GM18867 (cell line): Measurements from ENCODE around the gene MYOM3.

Experiments
- ATAC-seq: cut with Tn5 transposase; IDR thresholded peaks from one replicate; pipeline ENCODE4 v1.9.1; 2021; ENCODE audit warnings: mild to moderate bottlenecking, moderate library complexity; ENCODE audit not compliant: unreplicated experiment

The MYOM3 gene

DNA sequence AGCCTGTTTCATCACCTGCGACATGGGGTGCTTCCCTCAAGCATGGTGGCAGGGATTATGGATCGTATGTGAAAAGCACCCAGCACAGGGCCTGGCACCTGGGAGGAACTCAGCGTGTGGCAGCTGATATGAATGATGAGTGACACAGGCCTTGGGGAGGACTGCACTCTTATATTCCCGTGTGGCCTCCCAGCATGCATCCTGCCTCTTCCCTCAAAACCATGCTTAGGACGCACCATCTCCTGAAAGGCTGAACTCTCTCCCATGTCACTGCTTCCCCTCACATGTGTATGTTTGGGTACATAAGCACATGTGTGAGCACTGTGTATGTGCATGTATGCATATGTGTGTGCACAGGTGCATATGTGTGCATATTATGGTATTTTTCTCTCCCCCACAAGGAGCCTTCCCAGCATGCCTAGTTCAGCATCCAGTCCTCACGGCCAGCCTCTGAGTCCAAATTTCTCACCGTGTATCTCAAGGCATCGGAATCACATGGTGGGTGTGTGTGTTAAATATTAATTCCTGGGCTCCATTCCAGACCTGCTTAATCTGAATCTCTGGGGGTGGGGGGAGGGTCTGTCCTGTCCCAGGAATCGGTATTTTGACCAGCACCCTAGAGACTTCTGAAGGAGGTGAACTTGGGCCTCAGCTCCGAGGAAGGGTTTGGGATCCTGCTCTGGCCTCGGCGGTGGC, 12.8 kb downstream of the MYOM3 start:
- ATAC-seq: no peak

DNA sequence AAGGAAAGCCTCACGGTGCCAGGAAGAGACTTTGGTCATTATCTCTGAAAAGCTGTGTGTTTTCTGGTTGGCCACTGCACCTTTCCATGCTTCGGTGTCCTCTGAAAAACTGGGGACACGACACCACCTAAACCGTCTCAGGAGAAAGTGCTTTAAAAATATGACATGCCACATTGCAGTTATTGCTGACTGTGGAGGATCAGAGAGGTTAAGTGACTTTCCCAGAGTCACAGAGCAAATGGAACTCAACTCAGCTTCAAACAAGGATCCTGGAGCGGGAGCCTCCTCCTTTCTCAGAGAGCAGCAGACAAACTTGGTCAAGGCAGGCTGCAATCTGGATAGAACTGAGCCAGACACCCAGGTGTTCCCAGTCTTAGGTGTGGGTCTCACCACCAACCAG, 13.8 kb downstream of the MYOM3 start:
- no peak for ATAC-seq

DNA sequence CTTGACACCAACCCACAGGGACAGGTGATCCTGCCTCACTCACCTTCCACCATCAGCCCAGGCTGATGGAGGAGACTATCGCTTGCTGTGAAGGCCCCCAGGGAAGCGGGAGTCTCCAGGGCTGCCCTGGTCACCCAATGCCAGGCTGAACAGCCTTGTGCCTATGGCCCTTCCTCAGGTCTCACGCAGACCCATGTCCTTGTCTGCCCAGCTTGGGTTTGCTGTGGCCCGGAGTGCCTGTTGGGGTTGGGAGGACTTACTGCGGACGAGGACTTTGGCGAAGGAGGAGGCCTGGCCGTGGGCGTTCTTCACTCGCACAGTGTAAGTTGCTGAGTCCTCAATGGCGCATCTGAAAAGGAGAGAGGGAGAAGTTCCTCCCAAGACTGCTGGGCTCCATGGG, 14.3 kb downstream of the MYOM3 start:
- ATAC-seq: no peak

DNA sequence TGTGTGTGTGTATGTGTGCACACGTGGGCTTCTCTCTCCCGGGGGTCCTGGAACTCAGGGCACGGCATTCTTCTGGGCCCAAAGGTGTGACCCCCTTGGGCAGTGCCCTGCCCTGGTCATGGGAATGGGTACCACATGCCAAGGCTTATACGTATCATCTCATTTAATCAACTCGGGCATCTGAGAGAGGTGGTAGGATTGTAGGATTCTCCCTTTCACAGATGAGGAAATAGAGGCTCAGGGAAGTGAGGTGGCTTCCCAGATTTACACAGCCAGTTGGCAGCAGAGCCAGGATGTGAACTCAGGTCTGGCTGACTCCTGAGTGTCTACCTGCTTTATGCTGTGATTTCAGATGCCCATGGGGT, 15.2 kb downstream of the MYOM3 start:
- no peak for ATAC-seq

DNA sequence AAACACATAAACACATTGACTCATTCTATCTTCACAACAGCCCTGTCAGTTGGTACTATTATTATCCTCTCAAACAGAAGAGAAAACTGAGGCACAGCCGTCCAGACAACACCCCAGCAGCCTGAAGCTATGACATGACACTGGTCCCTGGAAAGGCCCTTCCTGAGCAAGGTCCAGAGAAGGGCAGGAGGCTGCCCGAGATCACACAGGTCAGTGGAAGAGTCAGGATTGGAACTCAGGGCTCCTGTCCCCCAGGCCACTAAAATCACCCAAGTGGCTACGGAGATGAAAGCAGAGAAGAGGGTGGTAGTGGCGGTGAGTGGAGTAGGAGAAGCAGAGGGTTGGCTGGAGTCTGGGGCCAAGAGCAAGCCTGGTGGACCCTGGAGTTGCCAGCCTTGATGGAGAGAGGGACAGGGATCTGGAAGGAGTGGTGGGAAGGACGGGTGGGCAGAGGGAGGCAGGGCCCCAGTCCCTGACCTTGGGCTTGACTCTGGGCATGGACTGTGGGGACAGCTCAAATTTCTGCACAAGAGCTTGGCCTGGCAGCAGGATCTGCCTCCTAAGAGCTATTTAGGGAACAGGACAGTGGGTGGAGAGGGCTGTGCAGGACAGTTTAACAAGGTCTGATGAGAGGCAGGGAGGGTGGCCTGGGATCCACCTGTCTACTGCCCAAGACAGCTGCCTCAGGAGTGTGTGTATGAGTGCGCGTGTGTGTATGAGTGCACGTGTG, 15.8 kb downstream of the MYOM3 start:
- ATAC-seq: no peak

DNA sequence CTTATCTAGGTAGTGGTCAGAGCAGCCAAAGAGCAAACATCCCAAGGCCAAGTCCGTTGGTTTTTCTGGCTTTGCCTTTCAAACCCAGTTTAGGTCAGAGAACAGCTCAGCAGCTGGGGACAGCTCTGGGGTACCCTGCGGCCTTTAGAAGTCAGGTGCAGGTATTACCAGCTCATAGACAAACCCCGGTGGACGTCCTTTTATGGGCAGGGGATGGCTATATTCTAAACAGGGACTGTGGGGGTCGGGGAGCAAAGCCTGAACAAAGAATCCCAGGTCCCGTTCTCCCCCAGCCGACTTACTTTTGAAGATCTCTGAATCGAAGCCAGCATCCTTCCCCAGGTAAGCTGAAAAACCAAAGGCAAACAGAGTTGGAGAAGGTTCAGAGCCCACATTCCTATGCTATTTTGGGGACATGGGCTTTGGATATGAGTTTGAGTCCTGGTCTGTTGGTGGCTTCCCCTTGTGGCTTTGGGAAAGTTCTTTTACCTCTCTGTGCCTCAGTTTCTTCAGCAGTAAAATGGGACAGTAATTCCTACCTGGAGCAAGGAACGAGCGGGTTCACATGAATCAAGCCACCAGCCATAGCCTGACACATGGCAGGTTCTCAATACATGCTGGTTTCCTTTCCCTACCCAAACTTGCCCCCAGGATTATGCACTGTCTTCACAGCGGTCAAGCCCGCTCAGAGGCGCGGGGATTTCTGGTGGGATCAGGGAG, 16.6 kb downstream of the MYOM3 start:
- ATAC-seq: no peak

DNA sequence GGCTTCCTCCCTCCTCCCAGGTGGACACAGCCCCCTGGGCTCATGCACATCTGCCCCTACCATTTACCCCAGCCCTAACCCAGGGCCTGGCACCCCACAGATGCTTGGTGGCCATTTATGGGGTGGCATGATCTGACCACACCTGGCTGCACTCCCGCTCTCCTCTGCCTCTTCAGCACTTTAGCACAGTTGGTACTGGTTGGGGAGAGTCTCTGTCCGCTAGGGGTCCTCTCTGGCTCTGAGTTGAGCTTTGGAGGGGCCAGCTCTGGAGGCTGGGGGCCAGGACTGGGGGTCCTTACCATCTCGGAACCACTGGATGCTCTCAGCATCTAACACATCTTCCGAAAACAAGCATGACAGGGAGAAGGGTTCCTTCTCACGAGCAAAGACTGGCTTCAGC, 17.4 kb downstream of the MYOM3 start:
- ATAC-seq: no peak

DNA sequence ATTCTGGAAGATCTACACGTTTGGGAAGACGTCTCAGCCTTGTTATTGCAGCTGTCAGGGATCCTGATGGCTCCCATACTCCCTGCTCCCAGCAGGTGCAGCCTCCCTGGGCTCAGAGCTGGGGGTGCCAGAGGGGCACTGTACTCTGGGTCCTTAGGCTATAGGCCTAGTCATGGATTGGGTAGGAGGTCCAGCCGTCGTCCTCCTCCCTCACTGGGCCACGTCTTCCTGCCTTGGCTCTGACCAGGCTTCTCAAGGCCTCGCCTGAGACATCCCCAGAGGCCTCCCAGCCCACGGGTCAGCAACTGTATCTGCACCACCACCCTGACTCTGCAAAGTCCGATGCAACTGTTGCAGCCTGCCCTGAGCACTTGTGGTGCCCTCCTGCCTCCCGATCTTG, 18.2 kb downstream of the MYOM3 start:
- no peak for ATAC-seq

DNA sequence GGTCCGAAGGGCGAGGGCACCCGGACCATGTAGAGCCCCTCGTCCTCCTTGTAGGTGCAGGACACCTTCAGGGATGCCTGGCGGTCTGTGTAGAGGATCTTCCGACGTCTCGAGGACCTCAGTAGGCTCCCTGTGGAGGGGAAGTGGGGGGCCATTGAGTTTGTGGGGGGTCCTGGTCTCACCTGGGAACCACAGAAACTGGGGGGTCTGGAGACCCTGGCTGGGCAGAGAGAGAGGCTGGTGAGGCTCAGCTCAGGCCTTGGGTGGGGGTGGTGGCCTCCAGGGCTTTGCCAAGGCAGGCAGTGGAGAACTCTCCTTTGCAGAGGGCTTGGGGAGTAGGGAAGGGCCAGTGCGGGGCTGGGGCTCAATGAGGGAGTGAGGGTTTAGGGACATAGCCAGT, 19.0 kb downstream of the MYOM3 start:
- ATAC-seq: no peak

DNA sequence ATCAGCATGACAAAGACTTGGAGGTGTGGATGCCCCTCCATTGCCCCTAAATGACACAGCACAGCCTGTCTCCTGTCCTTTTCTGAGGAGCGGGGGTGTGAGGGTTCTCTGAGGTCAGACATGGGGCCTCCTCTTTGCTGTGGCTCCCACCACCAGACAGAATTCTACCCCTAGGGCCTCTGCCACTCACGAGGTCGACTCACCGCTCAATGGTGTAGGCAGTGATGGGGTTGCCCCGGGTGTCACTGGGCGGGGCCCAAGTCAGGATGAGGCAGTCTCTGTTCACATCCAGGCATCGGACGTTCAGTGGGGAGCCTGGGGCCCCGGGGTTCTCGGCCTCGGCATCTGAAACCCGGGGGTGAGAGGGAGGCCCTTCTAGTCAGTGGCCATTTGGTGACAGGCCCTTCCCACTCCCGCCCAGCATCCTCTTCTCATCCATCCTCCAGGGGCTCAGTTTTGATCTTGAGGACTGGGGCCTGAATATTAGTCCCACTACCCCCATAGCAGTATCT, 19.9 kb downstream of the MYOM3 start:
- ATAC-seq: no peak

DNA sequence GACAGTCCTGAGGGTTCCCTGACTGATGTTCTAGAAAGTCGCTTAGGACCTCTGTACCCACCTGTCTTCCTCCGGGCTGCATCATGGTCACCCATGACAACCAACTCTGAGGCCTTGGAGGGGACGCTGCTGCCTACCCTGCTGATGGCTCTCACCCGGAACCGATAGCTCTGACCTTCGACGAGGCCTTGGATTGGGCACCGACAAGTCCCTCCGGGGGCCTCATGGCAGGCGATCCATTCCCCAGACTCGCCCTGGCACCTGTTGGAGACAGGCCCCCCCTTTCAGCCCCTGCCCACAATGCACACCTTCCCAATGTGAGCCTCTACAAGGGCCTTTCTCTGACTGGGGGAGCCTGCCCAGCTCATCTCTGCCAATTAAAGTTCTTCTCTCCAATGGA, 21.2 kb downstream of the MYOM3 start:
- no peak for ATAC-seq

DNA sequence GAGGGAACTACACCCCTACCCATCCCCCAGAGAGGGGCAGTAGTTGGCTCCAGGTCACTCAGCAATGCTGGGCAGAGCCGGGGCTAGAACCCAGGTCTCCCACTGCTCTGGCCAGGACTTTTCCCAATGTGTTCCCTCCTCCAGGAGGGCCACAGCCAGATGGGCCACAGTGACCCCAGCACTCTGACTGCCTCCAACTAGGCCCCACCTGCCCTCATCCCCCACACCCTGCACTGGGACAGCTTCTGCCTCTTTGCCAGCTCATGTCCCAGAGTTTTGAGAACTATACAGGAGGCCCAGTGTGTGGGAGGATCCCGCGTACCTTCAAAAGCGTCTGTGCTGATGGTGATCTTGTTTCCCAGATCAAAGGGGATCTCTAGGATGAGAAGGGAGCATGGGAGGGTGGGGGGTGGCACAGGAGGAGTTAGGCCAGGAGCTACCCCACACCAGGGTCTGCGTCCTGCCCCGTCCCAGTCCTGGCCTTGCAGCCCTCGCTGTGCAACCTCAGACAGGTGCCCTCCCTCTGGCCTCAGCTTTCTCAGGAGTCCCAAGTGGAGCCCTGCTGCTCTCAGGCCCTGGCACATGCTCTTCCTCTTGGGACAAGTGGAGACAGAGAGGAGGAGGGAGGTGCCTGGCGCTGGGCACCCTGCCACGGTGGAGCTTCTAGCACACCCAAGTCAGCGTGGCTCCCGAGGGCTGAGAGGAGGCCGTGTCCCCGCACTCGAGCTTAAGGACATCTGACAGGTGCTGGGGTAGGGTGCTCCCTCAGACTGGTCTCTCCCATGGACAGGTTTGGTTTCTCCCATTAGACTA, 22.0 kb downstream of the MYOM3 start:
- ATAC-seq: no peak

DNA sequence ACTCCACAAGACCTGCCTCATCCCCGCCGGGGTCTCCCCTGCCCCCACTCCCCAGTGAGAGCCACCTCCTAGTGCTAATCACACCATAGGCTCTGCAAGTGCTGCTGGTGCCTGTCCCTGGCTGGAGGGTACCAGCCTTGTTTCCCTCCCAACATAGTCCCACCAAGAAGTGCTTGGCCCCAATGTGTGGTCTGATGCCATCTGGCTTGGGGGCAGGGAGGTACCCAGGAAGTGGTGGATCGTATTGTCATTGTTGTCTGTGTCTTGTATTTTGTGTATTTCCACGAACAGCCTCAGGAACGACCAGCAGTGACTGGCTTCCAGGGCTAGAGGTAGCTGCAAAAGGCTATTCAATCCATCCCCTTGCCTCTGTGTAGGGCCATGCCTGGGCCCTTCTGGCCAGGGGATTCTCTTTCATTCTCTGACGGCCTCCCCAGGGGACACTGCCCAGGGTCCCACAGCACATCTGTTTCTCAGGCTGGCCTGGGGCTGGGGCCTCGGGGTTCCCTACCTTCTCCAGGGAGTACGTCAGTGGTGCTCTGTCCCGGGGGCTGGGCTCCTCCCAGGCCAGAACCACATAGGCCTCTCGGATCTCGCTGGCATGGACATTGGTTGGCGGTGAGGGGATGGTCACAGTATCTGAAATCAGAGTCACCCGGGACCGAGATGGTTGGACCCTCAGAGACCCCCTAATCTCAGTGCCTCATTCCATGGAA, 22.8 kb downstream of the MYOM3 start:
- no peak for ATAC-seq

DNA sequence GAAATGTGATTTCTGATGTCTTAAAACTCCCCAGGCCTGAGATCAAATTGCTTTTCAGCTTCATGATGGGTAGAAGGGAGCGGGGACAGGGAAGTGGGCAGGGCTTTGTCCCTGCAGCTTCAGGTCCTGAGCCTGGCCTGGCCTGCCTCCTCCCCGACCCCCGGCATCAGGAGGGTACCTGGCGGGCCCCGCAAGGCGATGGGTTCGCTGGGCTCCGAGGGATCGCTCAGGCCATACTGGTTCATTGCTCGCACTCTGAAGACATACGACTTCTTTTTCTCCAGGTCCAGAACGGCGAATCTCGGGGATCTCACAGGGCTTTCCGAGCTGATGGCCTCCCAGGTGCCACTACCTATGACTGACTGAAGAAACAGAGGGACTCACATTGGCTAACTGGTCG, 25.5 kb downstream of the MYOM3 start:
- ATAC-seq: no peak

DNA sequence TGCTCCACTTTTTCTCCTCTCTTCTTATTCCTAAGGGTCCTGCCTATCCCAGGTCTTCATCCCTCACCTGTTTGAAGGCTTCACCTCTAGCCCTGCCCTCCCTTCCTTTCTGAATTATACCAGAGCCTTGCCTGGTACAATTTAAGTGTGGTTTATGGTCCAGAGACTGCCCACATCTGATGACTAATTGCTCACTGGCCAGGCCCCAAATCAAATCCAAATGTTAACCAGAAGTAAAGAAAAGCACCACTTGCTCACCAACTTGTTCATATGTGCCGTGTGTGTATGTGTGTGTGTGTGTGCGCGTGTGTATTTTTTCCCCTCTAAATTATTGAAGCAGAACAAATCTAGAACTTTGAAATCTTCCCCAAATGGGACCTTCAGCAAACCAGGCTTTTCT, 26.4 kb downstream of the MYOM3 start:
- ATAC-seq: no peak

DNA sequence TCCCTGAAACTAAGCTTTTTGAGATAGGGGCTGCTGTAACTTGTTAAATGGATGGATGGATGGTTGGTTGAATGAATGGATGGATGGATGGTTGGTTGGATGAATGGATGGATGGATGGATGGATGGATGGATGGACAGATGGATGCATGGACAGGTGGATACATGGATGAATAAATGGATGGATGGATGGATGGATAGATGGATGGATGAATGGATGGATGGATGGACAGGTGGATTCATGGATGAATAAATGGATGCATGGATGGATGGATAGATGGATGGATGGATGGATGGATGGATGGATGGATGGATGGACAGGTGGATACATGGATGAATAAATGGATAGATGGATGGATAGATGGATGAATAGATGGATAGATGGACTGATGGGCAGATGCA, 26.9 kb downstream of the MYOM3 start:
- ATAC-seq: no peak

DNA sequence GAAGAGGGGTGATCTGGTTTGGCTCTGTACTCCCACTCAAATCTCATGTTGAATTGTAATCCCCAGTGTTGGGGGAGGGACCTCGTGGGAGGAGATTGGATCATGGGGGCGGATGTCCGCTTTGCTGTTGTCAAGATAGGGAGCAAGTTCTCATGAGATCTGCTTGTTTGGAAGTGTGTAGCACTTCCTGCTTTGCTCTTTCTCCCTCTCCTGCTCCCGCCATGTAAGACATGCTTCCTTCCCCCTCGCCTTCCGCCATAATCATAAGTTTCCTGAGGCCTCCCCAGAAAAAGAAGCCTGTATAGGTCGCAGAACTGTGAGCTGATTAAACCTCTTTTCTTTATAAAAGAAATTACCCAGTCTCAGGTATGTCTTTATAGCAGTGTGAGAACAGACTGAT, 27.9 kb downstream of the MYOM3 start:
- ATAC-seq: no peak

DNA sequence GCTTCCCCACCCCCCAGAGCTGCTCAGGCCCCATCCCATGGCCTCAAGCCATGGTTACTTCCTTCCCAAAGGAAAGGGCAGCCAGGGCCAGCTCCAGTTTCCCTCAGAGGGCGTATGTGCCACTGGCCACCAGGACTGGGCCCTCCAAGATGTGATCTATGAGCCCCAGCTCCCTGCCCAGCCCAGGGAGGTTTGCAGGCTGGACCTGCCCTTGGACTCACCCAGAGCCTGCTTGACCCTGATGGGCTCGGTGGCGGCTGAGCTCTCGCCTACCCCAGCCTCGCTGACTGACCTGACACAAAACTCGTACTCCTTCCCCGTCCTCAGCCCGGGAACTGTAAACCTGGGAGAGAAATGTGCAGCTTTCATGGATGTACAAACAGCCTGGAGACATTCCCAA, 29.6 kb downstream of the MYOM3 start:
- no peak for ATAC-seq

DNA sequence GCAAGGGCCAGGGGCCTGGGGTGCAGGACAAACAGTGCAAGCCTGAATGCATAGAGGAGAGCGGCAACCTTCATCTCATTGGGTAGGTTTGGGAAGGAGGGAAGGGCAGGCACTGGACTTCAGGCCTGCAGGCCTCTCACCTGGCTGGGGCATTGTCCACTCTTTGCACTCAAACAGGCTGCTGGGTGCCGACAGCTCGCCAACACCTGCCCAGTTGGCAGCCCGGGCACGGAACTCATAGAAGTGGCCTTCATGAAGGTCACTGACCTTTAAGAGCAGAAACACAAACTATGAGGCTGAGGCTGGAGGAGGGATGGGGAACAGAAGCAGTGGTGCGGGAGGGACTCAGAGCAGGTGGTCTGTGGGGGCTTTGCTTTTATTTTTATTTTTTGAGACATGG, 30.7 kb downstream of the MYOM3 start:
- ATAC-seq: no peak

DNA sequence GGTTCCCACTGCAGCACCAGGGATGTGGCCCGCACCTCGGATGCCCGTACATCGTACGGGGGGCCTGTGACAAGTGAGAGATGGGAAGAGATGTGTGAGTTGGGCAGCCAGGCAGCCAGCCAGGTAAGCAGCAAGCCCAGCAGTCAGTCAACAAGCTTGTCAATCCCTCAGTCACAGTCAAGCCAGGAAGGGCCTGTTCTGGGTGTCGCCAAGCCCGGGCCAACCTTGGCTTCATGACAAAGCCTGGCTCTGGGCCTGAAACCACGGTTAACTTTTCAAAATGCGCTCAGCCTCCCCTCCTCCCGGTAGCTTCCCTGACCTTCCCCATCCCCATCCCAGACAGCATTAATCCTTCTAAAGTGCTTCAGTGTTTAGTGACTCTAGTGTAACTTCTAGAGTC, 31.8 kb downstream of the MYOM3 start:
- no peak for ATAC-seq
